Islet precursor cell (in vitro differentiated cells): ENCODE data around the gene GSE1.

Experiments
- DNase-seq: peaks from one replicate; pipeline ENCODE4 v3.0.0-alpha.2; 2018

The GSE1 gene

GRCh38 chr16:85710732-85711131 lies 97.6 kb downstream of the GSE1 start:
- no peak for DNase-seq

- no peak for DNase-seq
Measured at GRCh38 chr16:85711982-85712587, 99.0 kb downstream of the GSE1 start.

- no peak for DNase-seq
Measured at GRCh38 chr16:85712801-85713200, 99.7 kb downstream of the GSE1 start.

GRCh38 chr16:85715169-85716021 lies 102.3 kb downstream of the GSE1 start:
- no peak for DNase-seq

GRCh38 chr16:85716022-85716679 lies 103.0 kb downstream of the GSE1 start:
- no peak for DNase-seq

GRCh38 chr16:85716680-85717038 lies 103.5 kb downstream of the GSE1 start:
- no peak for DNase-seq

GRCh38 chr16:85717393-85718152 lies 104.5 kb downstream of the GSE1 start:
- peak; percentile 78 for DNase-seq

- DNase-seq = peak; percentile 49
Measured at GRCh38 chr16:85718153-85718477, 105.0 kb downstream of the GSE1 start.

GRCh38 chr16:85718682-85719081 lies 105.6 kb downstream of the GSE1 start:
- DNase-seq = peak; percentile 59

GRCh38 chr16:85719605-85720301 lies 106.6 kb downstream of the GSE1 start:
- no peak for DNase-seq

GRCh38 chr16:85720302-85720637 lies 107.1 kb downstream of the GSE1 start:
- DNase-seq = peak; percentile 57

GRCh38 chr16:85722128-85722893 lies 109.2 kb downstream of the GSE1 start:
- no peak for DNase-seq

GRCh38 chr16:85724126-85724879 lies 111.2 kb downstream of the GSE1 start:
- DNase-seq = no peak

GRCh38 chr16:85724936-85725335 lies 111.8 kb downstream of the GSE1 start:
- DNase-seq = no peak
